HCEC 1CT (cell line): ENCODE results near the gene SERP2.

ENCODE experiments used
- DNase-seq: peaks from one replicate; pipeline ENCODE4 v3.0.0-alpha.2; 2017

Gene SERP2

GRCh38 chr13:44413095-44413494, 39.5 kb downstream of the SERP2 start:
- DNase-seq, result no peak

DNA sequence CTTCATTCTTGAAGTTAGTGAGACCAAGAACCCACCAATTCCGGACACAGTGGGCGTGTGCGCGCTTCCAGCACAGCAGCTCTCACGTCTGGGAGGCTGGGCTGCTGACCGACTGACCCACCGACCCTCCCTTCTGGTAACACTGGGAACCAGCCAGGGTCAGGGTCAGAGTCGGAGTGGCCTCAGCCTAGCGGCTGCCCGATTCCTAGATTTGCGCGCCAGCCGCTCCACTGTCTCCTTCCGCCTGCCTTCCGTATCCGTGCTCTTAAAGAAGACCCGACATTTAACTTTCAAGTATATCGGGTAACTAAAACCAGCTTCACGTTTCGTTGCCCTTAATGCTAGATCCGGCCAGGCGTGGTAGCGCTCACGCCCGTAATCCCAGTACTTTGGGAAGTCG, 41.1 kb downstream of the SERP2 start:
- no peak for DNase-seq

- DNase-seq, result no peak
Observed at GRCh38 chr13:44415815-44416214, 42.2 kb downstream of the SERP2 start.

DNA sequence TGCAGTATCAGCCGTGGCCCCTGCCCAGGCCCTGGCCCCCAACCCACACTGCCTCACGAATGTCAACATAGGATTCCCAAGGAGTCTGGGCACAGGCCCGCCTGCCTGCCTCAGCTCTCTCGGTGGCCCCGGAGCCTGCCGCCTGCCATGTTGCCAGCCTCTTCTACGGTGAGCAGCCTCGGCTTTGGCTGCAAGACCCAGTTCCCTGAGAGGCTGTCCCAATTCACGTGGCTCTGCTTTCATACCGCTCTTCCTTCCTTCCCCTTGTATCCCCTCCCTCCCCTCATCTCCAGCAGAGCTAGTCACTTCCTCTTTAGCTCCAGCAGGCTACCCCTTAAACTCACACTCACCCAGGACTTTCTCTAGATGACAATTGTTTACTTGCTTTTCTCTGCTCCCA, 42.7 kb downstream of the SERP2 start:
- DNase-seq, result no peak

DNA sequence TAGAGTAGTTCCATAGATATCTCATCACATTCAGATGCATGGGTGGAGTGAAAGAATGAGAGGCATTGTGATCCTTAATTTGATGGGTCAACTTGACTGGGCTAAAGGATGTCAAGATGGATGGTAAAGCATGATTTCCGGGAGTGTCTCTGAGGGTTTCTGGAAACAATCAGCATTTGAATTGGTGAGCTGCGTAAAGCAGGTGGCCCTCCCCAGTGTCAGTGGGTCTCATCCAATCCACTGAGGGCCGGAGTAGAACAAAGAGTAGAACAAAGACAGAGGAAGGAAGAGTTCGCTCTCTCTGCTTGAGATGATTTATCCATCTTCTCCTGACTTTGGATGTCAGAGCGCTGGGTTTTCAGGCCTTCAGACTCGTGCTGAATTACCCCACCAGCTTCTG, 43.1 kb downstream of the SERP2 start:
- no peak for DNase-seq

GRCh38 chr13:44417446-44417845, 43.8 kb downstream of the SERP2 start:
- DNase-seq, result no peak

DNA sequence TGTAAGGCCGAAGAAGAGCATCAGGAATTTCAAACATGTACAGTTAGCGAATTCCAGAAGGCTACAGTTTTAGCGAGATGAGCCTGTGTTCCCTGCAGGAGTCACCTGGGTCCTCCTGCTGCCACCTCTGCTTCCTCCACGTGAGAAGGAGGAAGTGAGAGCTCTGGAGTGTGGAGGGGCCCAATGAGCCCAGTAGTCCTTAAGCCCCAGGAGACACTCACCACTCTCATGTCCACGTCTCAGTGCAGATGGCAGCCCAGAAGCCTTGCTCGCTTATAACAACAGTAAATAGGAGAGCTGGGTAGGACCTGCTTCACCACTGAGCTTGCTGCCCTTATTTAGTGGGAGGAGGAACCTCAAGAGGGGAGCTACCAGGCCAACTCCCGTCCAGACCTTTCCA, 44.3 kb downstream of the SERP2 start:
- DNase-seq, result no peak

- no peak for DNase-seq
Observed at GRCh38 chr13:44420376-44421220, 47.0 kb downstream of the SERP2 start.

DNA sequence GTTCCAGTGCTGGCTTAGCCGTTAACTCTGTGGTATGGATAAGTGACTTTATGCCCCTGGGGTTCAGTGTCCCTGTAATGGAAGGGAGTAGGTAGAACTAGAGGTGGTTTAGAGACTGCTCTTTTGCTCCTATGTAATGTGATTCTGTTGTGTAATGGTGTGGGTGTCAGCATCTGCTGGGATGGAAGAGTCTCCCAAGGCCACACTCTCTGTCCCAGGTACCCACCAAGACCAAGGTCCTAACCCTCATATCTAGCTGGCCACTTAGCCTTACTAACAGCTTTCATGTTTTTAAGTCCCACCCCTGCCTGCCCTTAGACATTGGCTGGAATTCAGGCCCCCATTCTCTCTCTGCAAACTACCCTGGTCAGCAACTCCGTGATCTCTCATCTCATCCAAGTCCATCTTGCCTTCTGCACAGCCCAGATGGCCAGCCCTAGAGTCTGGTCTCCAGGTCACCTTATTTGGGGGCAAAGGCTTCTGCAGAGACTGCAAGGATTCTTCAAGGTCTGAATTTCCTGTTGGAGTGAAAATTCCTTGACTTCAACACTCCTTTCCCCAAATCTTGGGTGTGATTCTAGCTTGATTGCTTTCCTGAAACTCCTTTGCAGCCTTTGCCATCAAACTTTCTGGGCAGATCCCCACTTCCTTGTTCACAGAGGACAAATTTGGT, 48.4 kb downstream of the SERP2 start:
- DNase-seq, result no peak

- DNase-seq, result no peak
Observed at GRCh38 chr13:44422755-44423643, 49.4 kb downstream of the SERP2 start.

GRCh38 chr13:44423824-44424223, 50.2 kb downstream of the SERP2 start:
- DNase-seq, result no peak

- no peak for DNase-seq
Observed at GRCh38 chr13:44425041-44425814, 51.6 kb downstream of the SERP2 start.

- no peak for DNase-seq
Observed at GRCh38 chr13:44425815-44426078, 52.1 kb downstream of the SERP2 start.

- DNase-seq, result no peak
Observed at GRCh38 chr13:44426461-44426860, 52.8 kb downstream of the SERP2 start.

DNA sequence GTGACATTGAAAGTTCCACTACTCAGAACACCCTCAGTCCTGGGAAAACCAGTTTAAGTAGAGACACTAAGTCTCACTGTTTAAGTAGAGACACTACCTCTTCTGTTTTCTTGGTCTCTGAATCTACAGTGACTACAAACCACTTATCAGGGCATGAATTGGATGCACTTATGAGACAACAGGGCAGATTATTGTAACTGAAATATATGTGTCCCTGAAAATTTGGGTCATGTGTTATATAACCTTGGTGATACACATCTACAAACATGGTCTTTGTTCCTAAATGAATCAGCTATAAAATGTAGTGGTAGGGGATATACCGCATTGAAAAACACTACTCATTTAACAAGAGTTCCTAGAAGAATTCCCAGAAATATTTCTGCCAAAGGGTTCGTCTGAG, 55.7 kb downstream of the SERP2 start:
- DNase-seq, result no peak

- DNase-seq, result no peak
Observed at GRCh38 chr13:44431150-44431549, 57.5 kb downstream of the SERP2 start.

DNA sequence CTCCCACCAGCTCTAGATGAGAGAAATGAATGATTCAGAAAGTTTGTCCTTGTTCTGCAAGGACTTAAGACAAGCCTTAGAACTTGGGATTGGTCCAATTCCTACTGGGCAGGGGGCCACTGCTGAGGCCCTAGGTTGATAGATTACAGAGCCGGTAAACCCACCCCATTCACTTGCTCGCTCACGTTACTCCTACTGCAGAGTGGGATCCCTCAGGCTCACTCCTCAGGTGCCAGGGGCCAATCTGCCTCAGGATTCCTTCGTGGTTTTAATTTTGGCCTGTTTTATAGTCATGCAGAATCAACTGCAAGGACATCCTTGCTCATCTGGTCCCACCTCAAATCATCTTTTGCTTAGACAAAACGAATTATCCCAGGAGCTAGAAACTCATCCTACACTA, 59.0 kb downstream of the SERP2 start:
- DNase-seq, result no peak

DNA sequence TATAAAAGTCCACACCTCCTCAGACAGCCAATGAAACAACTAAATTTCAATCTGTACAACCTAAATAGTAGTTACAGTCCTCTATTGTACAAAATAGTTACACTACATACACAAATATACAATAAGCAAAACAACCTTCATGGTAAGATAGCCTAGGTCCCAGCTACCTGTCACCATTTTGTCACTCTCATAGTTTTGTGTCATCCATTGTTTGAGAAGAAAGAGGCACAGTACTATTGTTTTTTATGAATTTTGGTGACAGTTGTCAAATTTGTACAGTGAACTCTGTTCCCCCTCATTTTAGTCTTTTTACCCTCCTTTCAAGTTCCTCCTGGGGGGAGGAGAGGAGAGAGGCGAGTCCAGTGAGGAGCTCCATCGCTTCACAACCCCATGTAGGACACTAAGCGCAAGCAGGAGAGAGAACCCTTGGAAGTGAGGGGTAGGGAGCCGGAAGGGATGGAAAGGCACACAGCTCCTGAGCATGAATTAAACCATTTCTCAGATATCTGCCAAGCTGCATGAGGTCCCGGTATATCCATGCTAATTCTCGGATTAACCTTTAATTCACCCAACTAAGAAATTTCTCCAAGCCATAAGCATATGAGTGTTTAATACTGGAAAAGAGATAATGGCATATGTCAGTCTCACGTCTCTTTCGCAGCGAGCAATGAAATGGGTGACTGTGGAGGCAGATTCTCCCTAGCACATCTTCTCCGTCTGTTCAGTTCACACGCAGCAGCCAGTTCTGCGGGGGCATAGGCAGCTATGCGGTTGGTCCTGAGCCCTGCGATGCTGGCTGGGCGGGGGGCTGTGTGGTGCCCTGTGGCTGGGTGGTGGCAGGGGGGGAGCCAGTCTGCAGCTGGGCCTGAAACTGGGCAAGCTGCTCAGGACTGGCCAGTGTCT, 60.5 kb downstream of the SERP2 start:
- no peak for DNase-seq

DNA sequence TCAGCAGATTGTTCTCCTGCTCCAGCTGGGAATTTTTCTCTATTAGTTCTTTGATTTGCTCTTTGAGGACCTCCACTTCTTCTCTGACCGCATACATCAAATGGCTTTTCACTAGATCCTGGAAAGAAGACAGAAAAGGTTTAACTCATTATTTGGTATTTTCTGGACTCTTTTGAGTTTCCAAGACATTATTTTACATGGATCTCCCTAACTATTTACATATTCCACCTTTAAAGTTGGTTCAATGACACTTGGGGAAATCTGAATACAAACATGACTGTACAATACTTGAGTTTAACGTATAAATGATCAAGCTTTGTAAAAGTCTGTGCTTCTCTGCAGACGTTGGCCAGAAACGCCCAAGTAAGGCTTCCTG, 61.1 kb downstream of the SERP2 start:
- no peak for DNase-seq

DNA sequence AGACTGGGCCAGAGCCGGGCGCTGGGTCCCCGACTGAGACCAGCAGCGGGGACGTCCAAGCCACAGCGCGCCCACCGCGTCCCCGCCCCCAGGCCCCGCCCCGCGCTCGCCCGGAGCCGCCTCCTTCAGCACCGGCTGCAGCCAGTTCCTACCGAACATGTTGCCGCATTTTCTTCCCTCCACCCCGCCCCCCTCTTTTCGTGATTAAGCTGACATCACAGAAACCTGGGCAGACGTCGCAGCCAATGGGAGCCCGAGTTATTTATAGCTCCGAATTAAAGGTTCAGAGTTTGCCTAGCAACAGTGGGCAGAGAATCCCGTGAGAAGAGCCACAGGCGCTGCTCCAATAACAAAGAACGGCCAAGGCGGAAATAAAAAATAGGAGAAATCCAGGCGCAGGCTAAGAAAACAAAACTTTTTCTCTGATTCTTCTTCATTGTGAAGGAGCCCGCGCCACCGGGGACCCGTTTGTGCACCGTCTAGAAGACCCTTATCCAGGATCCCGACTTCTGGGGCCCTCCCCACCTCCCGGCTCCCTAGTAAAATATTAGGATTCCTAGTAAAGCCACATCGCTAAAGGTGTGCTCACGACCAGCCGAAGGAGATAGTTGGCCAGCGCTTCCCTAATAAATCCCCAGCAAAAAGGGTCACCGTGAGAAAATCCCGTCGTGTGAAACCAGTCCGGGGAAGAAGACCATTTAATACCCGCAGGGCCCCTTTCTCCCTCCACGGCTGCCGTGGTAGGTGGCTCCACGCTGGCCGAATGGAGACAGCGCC, 61.7 kb downstream of the SERP2 start:
- DNase-seq, result peak; percentile 97

DNA sequence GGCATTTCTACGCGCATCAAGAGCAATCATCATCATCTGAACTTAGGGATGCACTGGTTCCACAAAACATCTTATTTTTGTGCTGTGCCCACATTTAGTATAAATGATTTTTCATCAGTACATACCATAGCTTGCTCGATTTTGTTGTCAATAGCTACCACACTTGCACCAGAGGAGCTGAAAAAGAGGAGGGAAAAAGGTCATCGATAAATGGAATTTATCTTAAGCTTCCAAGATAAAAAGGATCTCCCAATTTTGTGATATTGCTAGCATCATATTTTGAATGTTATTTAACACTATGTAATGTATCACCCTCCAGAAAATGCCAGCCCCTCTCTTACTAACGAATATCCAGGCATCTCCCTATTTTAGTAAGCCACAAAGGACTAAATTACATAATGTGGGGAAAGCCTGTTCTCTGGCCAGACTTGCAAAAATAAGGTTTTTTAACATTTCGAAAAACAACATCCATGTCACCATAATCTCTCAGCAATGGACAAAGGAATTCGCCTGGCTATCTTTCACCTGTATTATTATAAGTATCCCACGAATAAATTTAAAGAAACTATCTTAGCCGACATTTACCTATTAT, 62.4 kb downstream of the SERP2 start:
- no peak for DNase-seq
